GM19023 (cell line): ENCODE data around the gene TRMU.

Experiments
- ATAC-seq: cut with Tn5 transposase; IDR thresholded peaks from one replicate; pipeline ENCODE4 v1.9.1; 2021; ENCODE audit warnings: mild to moderate bottlenecking, moderate library complexity; ENCODE audit not compliant: unreplicated experiment

Gene TRMU

GRCh38 chr22:46406791-46407190 is 71.3 kb downstream of the TRMU start:
- ATAC-seq, result no peak
